ENCODE results near the gene COPZ2.

- no peak for TF ChIP-seq CTCF (conservative IDR thresholded peaks at IDR 0.05; ENCODE audit: low read depth, low read length)
- TF ChIP-seq EZH2 (IDR thresholded peaks at IDR 0.05; ENCODE audit: borderline replicate concordance, low read depth, low read length, poor library complexity, severe bottlenecking): no peak
Observed at GRCh38 chr17:47995241-47995935, 42.2 kb downstream of the COPZ2 start.
